ENCODE results near the gene PKN3.

Gene PKN3

DNA sequence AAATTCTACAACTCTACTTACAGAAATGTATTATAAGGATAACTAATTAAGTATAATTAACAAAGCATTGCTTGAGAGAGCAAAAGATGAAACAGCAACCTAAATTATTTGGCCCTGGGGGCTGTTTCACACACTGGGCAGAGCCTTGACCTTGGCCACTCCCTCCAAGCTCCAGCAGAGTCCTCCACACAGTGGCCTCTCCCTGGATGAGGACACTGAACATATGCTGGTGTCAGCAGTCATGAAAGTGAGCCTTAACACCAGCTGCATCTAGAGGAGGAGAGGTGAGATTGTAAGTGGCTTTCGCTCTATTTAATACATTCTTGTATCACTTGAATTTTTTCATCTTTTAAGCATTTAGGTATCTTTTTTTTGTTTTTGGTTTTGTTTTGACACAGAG, 44.9 kb downstream of the PKN3 start:
- TF ChIP-seq CTCF (IDR thresholded peaks at IDR 0.05; ENCODE audit: low read depth, low read length, missing control alignments), result no peak
- in situ Hi-C loops (cut with HindIII; ENCODE audit: low sequenced_read_pairs), result no loop called here
- DNase-seq (ENCODE audit: low read depth), result no peak
- no peak overlapping the region for H3K4me3 ChIP-seq (ENCODE audit: low read depth, low read length)

- no peak for DNase-seq (ENCODE audit: low read depth)
- H3K4me3 ChIP-seq (ENCODE audit: low read depth, low read length), result no peak overlapping the region
- no peak for TF ChIP-seq CTCF (IDR thresholded peaks at IDR 0.05; ENCODE audit: low read depth, low read length, missing control alignments)
- in situ Hi-C loops (cut with HindIII; ENCODE audit: low sequenced_read_pairs), result no loop called here
These were observed 48.8 kb downstream of the PKN3 start for GRCh38 chr9:128750926-128751595.

- in situ Hi-C loops (cut with HindIII; ENCODE audit: low sequenced_read_pairs), result no loop called here
- no peak for TF ChIP-seq CTCF (IDR thresholded peaks at IDR 0.05; ENCODE audit: low read depth, low read length, missing control alignments)
- no peak for DNase-seq (ENCODE audit: low read depth)
- H3K4me3 ChIP-seq (ENCODE audit: low read depth, low read length), result no peak overlapping the region
These were observed 51.3 kb downstream of the PKN3 start for GRCh38 chr9:128753627-128754026.

DNA sequence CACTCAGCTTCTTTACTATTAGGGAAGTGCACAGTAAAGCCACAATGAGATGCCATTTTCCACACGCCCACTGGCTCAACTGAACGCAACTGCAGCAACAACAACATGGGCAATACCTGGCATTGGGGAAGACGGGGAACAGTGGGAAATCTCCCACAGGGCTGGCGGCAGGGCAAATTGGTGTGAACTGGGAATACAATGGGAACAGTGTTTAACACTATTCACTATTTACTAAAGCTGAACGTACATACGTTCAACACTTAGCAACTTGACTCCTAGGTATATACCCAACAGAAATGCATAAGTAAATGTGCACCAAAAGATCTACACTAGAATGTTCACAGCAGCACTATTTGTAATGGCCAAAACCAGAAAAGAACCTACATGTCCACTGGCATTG, 55.3 kb downstream of the PKN3 start:
- no peak overlapping the region for H3K4me3 ChIP-seq (ENCODE audit: low read depth, low read length)
- no peak for DNase-seq (ENCODE audit: low read depth)
- in situ Hi-C loops (cut with HindIII; ENCODE audit: low sequenced_read_pairs), result no loop called here

DNA sequence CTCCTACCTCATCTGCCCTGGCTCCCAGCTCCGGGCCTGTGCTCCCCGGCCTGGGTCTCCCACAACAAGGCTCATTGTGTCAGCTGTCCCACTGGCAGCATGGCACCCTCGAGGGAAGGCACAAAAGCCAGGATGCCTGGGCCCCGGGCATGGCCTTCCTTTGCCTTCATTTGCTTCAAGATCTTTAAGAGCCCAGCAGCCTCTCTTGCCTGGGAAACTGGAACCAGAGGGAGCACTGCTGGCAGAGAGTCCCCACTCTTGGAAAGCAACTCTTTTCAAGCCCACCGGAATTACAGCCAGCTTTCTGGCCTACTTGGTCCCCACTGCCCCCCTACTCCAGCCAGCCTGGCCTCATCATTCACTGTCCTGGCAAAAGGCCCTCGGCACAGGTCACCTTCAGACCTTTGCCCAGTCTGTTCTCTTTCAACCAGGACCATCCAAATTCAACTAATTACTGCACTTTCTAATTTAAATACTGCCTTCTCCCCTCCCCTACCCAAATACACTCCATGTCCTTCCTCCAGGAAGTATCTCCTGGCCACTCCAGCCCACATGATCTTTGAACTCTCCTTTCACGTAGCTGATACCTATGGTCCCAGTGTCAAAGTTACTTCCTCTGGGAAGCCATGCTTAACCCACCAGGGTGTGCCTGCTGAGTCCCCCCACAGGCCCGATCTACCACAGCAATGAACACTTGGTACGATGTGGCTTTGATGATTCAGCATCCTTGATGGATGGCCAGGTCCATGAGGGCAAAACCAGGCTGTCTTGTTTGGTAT, 60.6 kb downstream of the PKN3 start:
- no peak for TF ChIP-seq CTCF (IDR thresholded peaks at IDR 0.05; ENCODE audit: low read depth, low read length, missing control alignments)
- in situ Hi-C loops (cut with HindIII; ENCODE audit: low sequenced_read_pairs), result no loop called here
- DNase-seq (ENCODE audit: low read depth), result no peak
- H3K4me3 ChIP-seq (ENCODE audit: low read depth, low read length), result no peak overlapping the region

More for the DNA sequence above, 55.3 kb downstream of the PKN3 start:
- TF ChIP-seq CTCF (IDR thresholded peaks at IDR 0.05; ENCODE audit: low read depth, low read length, missing control alignments), result no peak

DNA sequence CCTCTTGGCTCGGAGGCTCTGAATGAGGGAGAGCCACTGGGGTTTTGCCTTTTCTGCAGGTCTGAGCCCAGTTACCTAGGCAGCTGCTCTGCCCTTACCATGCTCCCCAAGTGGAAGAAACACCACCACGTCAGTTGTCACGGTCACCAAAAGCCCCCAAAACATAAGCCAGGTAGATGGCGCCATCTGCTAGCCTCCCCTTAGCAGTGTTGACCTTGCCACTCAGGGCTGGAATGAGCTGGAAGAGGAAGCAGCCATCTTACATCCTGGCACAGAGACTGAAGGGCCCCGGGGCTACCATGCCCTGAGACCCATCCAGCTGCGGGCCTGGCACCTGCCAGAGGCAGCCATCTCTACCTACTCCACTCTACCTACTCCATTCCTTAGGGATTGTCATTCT, 62.1 kb downstream of the PKN3 start:
- DNase-seq (ENCODE audit: low read depth), result no peak
- in situ Hi-C loops (cut with HindIII; ENCODE audit: low sequenced_read_pairs), result no loop called here

More for the DNA sequence above, 62.1 kb downstream of the PKN3 start:
- no peak for TF ChIP-seq CTCF (IDR thresholded peaks at IDR 0.05; ENCODE audit: low read depth, low read length, missing control alignments)
- H3K4me3 ChIP-seq (ENCODE audit: low read depth, low read length), result no peak overlapping the region

All from astrocyte of the cerebellum (primary cell).